ENCODE results near the gene LRRTM4.

The LRRTM4 gene

DNA sequence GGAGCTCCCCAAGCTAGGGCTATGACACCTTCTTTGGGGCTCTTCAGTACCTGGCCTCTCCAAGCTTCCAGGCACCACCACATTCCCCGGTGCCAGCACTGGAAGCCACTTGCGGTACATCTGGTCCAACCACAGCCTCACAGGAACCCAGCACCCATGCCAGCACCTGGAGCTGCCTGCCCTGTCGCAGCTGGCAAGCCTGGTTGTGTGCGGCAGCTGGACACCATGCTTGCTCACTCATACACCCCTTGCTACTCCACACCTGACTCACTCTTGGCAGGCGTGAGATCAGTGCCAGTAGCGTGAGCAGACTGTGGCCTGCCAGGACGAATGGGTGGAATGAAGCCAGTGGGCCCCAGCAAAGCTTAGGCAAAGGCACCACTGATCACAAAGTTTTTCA is 34.0 kb downstream of the LRRTM4 start:
- no peaks in the 10 kb centered on the region for H3K4me1 ChIP-seq (ENCODE audit: low read length)
- no peaks in the 10 kb centered on the region for H3K27me3 ChIP-seq (ENCODE audit: low read depth, low read length)
- H3K4me2 ChIP-seq (ENCODE audit: low read length), result no peak overlapping the region
- no peaks in the 10 kb centered on the region for H3K9me3 ChIP-seq (ENCODE audit: insufficient read depth, low read length)
- no peaks in the 10 kb centered on the region for H3K79me2 ChIP-seq (ENCODE audit: low read length)
- no peaks in the 10 kb centered on the region for H4K20me1 ChIP-seq (ENCODE audit: insufficient read depth, low read length)
- TF ChIP-seq, protein P1, sequence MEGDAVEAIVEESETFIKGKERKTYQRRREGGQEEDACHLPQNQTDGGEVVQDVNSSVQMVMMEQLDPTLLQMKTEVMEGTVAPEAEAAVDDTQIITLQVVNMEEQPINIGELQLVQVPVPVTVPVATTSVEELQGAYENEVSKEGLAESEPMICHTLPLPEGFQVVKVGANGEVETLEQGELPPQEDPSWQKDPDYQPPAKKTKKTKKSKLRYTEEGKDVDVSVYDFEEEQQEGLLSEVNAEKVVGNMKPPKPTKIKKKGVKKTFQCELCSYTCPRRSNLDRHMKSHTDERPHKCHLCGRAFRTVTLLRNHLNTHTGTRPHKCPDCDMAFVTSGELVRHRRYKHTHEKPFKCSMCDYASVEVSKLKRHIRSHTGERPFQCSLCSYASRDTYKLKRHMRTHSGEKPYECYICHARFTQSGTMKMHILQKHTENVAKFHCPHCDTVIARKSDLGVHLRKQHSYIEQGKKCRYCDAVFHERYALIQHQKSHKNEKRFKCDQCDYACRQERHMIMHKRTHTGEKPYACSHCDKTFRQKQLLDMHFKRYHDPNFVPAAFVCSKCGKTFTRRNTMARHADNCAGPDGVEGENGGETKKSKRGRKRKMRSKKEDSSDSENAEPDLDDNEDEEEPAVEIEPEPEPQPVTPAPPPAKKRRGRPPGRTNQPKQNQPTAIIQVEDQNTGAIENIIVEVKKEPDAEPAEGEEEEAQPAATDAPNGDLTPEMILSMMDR (IDR thresholded peaks at IDR 0.05; ENCODE audit: low read depth, low read length), result no peak
- no peak for TF ChIP-seq EZH2phosphoT487 (IDR thresholded peaks at IDR 0.05; ENCODE audit: low read depth)
- H3K27ac ChIP-seq (ENCODE audit: low read length), result no peak overlapping the region
- no peak overlapping the region for H3K4me3 ChIP-seq (ENCODE audit: low read length)
- H2AFZ ChIP-seq (ENCODE audit: low read depth, low read length), result no peak overlapping the region
- no peaks in the 10 kb centered on the region for H3K36me3 ChIP-seq (replicated peaks; ENCODE audit: low read depth, low read length)
- H3K9ac ChIP-seq (ENCODE audit: low read length), result no peak overlapping the region

DNA sequence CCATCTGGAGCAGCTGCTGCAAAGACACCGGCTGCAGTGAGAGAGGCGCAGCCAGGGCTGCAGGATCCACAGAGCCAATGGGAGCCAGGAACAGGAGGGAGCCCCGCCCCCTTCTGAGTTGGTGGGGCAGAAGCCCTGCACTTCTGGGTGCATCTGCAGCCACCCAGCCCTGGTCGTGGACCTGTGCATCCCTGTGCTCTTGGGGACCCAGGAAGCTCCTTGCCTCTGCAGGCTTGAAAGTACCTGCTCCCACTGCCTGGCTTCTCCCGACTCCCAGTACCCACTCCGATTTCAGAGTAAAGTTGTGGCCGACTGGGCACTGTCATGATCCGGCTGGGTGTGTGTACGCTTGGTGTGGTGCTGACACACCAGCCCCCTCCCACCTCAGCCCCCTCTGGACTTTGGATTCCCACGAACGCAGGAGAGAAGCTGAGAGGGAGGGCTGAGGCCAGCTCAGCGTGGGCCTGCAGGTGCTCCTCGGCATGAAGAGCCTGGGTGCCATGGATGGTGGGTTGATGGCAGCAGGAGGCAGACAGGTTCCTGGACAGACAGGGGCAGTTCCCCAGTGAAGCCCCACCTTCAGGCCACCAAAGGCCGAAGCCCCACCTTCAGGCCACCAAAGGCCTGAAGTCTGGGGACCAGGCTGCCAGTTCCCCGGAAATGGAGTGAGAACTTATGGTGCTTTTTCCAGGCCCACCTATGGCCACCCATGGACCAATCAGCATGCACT is 34.9 kb downstream of the LRRTM4 start:
- Histone ChIP-seq H3K4me3 (ENCODE audit: low read length) (no peak overlapping the region), H3K9ac (ENCODE audit: low read length) (no peak overlapping the region), H3K27me3 (ENCODE audit: low read depth, low read length) (no peaks in the 10 kb centered on the region)

DNA sequence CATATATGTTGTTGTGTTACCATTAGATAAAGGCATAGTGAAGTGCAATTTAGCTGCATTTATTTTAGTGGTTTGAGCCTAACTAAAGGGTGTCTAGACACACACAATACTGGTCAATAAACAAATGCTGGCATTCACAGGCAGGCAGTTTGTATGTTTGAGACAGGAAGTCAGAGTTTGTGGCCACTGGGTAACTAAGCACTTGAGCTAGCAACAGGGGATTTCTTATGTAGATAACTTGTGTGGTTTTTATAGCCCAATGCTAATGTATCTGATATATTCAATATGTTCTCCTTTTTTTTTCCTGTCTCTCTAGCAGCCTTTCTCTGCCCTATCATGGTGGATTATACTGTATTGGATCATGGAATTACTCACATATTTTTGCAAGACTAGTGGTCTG is 38.1 kb downstream of the LRRTM4 start:
- no peaks in the 10 kb centered on the region for H4K20me1 ChIP-seq (ENCODE audit: insufficient read depth, low read length)
- H3K9me3 ChIP-seq (ENCODE audit: insufficient read depth, low read length), result no peaks in the 10 kb centered on the region
- H3K27ac ChIP-seq (ENCODE audit: low read length), result no peak overlapping the region
- no peaks in the 10 kb centered on the region for H3K4me1 ChIP-seq (ENCODE audit: low read length)
- no peaks in the 10 kb centered on the region for H3K79me2 ChIP-seq (ENCODE audit: low read length)
- no peak overlapping the region for H3K9ac ChIP-seq (ENCODE audit: low read length)
- H3K27me3 ChIP-seq (ENCODE audit: low read depth, low read length), result no peaks in the 10 kb centered on the region
- H3K36me3 ChIP-seq (replicated peaks; ENCODE audit: low read depth, low read length), result no peaks in the 10 kb centered on the region
- H3K4me3 ChIP-seq (ENCODE audit: low read length), result no peak overlapping the region
- no peak overlapping the region for H2AFZ ChIP-seq (ENCODE audit: low read depth, low read length)
- TF ChIP-seq EZH2phosphoT487 (IDR thresholded peaks at IDR 0.05; ENCODE audit: low read depth), result no peak
- TF ChIP-seq, protein P1 (IDR thresholded peaks at IDR 0.05; ENCODE audit: low read depth, low read length), result no peak
- no peak overlapping the region for H3K4me2 ChIP-seq (ENCODE audit: low read length)

More for the DNA sequence above, 34.9 kb downstream of the LRRTM4 start:
- Histone ChIP-seq H3K36me3 (replicated peaks; ENCODE audit: low read depth, low read length) (no peaks in the 10 kb centered on the region), H3K4me1 (ENCODE audit: low read length) (no peaks in the 10 kb centered on the region), H3K4me2 (ENCODE audit: low read length) (no peak overlapping the region), H2AFZ (ENCODE audit: low read depth, low read length) (no peak overlapping the region), H4K20me1 (ENCODE audit: insufficient read depth, low read length) (no peaks in the 10 kb centered on the region), H3K79me2 (ENCODE audit: low read length) (no peaks in the 10 kb centered on the region), H3K27ac (ENCODE audit: low read length) (no peak overlapping the region), H3K9me3 (ENCODE audit: insufficient read depth, low read length) (no peaks in the 10 kb centered on the region)
- TF ChIP-seq, protein P1 (IDR thresholded peaks at IDR 0.05; ENCODE audit: low read depth, low read length), result no peak
- TF ChIP-seq EZH2phosphoT487 (IDR thresholded peaks at IDR 0.05; ENCODE audit: low read depth), result no peak

DNA sequence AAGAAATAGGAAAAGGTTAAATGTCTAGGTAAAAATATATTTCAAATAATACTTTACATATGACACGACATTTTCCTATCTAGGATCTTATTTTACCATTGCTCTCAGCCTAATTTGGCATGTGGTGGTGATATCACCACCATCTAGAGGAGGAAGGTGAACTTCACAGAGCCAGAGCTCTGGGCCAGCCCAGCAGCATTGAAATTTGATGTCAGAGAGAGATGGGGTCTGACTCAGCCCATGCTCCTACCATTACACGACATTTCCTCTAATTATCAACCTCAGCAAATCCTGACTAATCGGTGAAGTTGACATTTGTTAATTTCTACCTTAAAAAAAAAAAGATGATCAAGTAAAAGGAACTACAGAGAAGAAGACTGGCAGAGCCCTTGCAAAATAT is 42.3 kb downstream of the LRRTM4 start:
- no peaks in the 10 kb centered on the region for H4K20me1 ChIP-seq (ENCODE audit: insufficient read depth, low read length)
- H3K4me1 ChIP-seq (ENCODE audit: low read length), result no peaks in the 10 kb centered on the region
- no peaks in the 10 kb centered on the region for H3K79me2 ChIP-seq (ENCODE audit: low read length)
- no peaks in the 10 kb centered on the region for H3K9me3 ChIP-seq (ENCODE audit: insufficient read depth, low read length)
- H3K27ac ChIP-seq (ENCODE audit: low read length), result no peak overlapping the region
- H3K9ac ChIP-seq (ENCODE audit: low read length), result no peak overlapping the region
- H3K36me3 ChIP-seq (replicated peaks; ENCODE audit: low read depth, low read length), result no peaks in the 10 kb centered on the region
- no peak overlapping the region for H3K4me3 ChIP-seq (ENCODE audit: low read length)
- H3K4me2 ChIP-seq (ENCODE audit: low read length), result no peak overlapping the region
- TF ChIP-seq, protein P1 (IDR thresholded peaks at IDR 0.05; ENCODE audit: low read depth, low read length), result no peak
- no peak for TF ChIP-seq EZH2phosphoT487 (IDR thresholded peaks at IDR 0.05; ENCODE audit: low read depth)
- no peaks in the 10 kb centered on the region for H3K27me3 ChIP-seq (ENCODE audit: low read depth, low read length)
- no peak overlapping the region for H2AFZ ChIP-seq (ENCODE audit: low read depth, low read length)

Measured in OCI-LY3 (cell line).